Stimulated activated naive CD4-positive, alpha-beta T cell (primary cell): ENCODE data around the gene MMP14.

Source experiments
- DNase-seq, 6 experiments: peaks; one replicate each; lab custom pipeline; 2025; lab: John Stamatoyannopoulos, UW

Gene MMP14

DNA sequence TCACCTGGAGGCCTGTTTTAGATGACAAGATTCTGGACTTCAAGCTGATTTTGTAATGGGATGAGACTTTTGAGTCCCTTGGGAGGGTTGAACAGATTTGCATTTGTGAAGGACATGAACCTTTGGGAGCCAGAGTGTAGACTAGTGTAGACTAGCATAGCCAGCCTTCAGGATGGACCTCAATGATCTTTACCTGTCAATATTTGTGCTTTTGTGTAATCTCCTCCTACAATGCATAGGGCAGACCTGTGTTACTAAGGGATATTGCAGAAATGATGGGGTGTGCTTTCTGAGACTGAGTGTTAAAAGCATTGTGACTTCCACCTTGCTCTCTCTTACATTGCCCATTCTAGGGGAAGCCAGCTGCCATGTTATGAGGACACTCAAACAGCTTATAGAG, 25.3 kb downstream of the MMP14 start:
- no peak for DNase-seq

DNA sequence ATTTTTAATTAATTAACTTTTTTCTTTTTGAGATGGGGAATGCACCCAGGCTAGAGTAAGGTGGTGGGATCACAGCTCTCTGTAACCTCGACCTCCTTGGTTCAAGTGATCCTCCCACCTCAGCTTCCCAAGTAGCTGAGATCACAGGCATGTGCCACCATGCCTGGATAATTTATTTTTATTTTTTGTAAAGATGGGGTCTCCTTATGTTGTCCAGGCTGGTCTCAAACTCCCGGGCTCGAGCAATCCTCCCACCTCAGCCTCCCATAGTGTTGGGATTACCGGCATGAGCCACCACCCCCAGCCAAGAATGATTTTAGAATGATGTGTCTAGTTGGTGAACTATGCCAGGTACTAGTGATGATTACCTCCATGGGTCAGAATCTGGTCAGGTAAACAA, 28.6 kb downstream of the MMP14 start:
- no peak for DNase-seq

DNA sequence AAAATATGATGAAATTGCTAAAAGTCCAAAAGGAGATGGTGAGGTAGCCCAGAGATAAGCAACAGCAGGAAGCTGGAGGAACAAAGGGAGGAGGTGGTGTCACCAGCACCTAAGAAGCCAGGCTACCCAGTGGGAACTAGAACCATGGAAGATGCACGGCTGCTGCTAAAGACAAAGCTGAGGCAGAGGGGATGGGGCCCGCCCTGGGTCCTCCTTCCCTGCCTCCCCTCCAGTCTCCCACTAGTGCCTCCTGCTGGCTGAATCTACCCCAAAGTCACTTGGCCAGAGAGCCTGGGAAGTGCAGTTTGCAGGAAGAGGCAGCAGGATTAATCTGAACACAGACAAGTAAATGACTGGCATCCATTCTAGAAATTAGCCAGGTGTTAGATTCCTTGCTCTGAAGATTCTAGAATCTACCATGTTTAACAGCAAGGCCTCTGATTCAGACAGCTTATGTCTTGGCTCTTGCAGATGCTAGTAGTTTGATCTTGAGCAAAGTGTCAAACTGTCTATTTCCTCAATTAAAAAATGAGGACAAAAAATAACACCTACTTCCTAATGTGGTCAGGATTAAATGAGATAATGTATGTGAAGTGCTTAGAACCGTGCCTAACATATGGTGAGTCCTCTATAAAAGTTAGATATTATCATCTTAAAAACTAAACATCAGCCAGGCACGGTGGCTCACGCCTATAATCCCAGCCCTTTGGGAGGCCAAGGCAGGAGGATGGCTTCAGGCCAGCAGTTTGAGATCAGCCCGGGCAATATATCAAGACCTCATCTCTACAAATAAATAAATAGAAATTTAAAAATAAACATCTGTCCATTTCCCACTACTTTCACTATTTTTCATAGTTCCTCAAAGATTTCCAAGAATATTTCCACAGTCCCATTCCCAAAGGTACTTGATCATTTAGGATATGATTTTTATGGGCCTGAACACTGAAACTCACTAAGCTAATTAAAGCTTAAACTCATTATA, 29.3 kb downstream of the MMP14 start:
- no peak for DNase-seq

DNA sequence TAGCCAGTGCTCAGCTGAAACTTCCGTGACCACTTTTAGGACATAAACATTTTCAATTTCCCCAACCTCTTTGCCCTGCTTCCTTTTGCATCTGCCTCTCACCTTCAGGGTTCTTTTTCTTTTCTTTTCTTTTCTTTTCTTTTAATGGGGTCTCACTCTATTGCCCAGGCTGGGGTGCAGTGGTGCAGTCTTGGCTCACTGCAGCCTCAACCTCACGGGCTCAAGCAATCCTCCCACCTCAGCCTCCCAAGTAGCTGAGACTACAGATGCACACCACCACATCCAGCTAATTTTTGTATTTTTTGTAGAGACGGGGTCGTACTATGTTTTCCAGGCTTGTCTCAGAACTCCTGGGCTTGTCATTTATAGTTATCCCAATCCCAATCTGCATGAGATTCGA, 30.5 kb downstream of the MMP14 start:
- no peak for DNase-seq

DNA sequence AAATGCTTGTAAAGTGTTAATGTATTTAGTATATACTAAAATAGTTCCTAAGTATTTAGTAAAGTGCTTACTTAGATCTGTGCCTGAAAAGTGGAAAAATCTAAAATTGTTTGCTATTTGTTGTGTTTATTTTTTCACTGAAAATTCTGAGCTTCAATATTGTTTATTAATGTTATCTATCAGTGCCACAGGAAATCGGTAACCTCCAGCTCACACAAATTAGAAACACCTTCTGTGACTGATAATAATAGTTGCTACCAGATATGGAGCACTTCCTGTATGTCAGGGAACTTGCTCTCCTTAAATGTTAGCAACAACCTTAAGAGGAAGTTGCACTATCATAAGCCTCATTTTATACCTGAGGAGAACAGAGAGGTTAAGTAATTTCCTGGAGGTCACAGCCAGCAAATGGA, 34.4 kb downstream of the MMP14 start:
- no peak for DNase-seq

DNA sequence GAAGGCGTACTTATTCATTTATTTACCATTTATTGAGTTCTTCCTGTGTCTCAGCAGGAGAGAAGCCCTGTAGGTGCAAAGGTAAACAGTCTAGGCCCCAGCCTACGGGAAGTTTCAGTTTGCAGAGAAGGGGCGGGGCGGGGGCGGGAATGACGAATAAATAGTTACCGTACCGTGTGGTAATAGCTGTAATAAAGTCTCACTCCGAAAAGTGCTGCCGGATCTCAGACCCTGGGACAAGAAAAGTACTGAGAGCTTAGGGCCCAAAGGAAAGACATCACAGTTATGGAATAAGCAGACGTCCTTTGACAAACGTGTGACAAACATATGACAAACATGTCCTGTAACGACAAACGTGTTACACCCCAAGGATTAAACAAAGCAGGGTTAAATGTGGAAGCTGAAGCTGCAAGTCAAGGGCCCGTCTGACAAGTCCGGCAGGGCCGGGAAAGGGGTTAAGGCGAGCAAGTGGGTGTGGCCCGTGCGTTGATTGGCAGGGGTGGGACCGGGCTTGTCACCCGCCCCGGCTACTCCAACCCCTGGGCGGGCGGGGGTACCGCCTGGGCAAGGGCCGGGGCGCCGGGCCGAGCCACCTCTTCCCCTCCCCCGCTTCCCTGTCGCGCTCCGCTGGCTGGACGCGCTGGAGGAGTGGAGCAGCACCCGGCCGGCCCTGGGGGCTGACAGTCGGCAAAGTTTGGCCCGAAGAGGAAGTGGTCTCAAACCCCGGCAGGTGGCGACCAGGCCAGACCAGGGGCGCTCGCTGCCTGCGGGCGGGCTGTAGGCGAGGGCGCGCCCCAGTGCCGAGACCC, 35.0 kb downstream of the MMP14 start, which contains the start of gene LRP10:
TSS of gene LRP10 (plus strand) at position 517 of the 809 bp plus-strand sequence. CDS start 564 bp downstream, outside the sequence.
- DNase-seq, result peak; percentile 65 to 84 (median 74)

DNA sequence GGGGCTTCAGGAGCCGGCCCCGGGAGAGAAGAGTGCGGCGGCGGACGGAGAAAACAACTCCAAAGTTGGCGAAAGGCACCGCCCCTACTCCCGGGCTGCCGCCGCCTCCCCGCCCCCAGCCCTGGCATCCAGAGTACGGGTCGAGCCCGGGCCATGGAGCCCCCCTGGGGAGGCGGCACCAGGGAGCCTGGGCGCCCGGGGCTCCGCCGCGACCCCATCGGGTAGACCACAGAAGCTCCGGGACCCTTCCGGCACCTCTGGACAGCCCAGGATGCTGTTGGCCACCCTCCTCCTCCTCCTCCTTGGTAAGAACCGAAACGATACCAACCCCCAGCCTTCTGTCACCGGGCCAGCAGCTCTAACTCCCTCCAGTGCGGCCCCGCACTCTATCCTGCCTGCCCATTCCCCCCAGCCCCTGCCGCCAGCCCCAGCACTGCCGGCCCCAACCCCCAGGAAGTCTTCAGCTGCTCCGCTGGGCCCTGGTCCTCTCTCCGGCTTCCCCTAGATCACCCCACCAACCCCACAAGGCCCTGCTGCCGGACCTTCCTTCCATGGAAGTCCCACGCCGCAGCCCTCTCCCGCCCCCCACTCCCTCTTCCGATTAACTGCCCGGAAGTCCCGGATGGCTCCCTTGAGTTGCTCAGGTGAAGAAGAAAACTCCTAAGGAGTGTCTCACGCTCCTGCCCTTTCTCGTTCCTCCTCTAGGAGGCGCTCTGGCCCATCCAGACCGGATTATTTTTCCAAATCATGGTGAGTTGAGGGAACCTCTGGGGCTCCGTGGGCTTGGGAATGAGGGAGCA, 35.8 kb downstream of the MMP14 start:
- peak; percentile 47 to 82 (median 63) for DNase-seq

DNA sequence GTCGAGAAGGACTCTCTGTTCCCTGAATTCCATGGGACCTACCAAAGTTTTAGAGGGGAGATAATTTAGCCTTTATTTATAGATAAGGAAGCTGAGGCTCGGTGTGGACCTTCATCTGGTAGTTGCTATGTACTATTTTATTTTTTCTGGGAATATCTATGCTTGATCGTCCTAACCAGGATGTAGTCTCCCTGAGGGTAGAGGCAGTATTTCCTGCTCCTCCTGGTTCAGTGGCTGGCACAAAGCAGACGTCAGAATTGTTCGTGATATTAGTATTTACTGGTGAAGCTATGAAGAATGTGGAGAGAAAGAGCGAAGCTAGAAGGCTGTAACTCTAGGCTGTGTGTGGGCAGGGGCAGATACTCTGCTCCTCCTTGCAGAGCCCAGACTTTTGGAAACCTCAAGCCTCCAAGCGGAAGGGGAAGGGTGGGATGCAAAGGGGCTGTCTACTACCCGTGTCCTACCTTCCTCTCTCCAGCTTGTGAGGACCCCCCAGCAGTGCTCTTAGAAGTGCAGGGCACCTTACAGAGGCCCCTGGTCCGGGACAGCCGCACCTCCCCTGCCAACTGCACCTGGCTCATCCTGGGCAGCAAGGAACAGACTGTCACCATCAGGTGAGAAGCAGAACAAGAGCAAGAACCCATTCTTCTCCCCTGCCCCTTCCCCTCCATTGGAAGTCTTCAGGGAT, 36.6 kb downstream of the MMP14 start:
- DNase-seq, result no peak

DNA sequence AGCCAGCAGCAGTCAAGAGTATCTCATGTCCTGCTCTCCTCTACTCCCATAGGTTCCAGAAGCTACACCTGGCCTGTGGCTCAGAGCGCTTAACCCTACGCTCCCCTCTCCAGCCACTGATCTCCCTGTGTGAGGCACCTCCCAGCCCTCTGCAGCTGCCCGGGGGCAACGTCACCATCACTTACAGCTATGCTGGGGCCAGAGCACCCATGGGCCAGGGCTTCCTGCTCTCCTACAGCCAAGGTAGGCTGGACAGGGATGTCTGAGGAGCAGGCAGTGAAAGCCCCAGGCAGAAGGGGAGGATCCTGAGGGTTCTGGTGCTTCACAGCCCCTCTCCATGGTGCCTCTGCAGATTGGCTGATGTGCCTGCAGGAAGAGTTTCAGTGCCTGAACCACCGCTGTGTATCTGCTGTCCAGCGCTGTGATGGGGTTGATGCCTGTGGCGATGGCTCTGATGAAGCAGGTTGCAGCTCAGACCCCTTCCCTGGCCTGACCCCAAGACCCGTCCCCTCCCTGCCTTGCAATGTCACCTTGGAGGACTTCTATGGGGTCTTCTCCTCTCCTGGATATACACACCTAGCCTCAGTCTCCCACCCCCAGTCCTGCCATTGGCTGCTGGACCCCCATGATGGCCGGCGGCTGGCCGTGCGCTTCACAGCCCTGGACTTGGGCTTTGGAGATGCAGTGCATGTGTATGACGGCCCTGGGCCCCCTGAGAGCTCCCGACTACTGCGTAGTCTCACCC, 38.8 kb downstream of the MMP14 start:
- no peak for DNase-seq

DNA sequence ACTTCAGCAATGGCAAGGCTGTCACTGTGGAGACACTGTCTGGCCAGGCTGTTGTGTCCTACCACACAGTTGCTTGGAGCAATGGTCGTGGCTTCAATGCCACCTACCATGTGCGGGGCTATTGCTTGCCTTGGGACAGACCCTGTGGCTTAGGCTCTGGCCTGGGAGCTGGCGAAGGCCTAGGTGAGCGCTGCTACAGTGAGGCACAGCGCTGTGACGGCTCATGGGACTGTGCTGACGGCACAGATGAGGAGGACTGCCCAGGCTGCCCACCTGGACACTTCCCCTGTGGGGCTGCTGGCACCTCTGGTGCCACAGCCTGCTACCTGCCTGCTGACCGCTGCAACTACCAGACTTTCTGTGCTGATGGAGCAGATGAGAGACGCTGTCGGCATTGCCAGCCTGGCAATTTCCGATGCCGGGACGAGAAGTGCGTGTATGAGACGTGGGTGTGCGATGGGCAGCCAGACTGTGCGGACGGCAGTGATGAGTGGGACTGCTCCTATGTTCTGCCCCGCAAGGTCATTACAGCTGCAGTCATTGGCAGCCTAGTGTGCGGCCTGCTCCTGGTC, 39.4 kb downstream of the MMP14 start:
- DNase-seq, result no peak

DNA sequence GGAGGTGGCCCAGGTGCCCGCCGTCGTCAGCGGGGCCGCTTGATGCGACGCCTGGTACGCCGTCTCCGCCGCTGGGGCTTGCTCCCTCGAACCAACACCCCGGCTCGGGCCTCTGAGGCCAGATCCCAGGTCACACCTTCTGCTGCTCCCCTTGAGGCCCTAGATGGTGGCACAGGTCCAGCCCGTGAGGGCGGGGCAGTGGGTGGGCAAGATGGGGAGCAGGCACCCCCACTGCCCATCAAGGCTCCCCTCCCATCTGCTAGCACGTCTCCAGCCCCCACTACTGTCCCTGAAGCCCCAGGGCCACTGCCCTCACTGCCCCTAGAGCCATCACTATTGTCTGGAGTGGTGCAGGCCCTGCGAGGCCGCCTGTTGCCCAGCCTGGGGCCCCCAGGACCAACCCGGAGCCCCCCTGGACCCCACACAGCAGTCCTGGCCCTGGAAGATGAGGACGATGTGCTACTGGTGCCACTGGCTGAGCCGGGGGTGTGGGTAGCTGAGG, 40.7 kb downstream of the MMP14 start:
- no peak for DNase-seq

DNA sequence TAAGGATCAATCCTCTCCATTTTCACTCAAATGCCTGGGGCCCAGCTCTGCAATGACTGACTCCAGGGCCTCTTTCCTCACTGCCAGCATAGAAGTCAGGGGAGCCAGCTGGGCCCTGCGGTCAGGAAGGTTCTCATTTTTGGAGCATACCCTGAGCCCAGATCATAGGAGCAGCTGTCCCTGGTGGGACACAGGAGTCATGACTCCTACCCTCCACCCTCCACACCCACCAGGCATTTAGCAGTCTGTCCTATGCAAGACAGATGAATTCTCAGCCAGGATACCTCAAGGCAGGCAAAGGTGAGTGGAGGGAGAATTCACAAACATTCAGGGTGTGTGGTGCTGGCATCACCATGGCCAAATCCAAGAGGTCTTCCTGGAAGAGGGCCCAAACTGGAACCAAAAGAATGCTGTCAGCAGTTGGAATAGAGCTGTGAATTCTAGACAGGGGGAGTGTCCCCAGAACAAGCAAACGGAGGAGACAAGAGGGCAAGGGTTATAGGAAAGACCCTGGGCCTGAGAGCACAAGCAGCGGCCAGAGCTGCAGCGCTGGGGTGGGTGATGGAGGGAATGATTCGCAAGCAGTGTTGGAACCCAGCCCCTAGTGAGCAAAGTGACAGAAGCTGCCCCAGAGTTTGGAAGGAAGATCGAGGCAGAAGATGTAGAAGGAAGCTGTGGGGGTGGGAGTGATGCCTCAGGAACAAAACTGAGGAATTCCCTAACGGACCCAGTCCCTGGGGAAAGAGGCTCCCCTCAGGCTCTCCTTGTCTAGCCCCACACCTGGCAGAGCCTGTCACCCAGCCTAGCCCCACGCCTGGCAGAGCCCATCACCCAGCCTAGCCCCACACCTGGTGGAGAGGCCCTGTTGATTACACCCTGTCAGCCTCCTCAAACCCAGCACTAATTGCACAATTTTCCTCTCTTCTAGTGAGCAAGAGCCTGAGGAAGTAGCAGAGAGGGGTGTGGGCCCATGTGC, 42.2 kb downstream of the MMP14 start:
- DNase-seq, result no peak

DNA sequence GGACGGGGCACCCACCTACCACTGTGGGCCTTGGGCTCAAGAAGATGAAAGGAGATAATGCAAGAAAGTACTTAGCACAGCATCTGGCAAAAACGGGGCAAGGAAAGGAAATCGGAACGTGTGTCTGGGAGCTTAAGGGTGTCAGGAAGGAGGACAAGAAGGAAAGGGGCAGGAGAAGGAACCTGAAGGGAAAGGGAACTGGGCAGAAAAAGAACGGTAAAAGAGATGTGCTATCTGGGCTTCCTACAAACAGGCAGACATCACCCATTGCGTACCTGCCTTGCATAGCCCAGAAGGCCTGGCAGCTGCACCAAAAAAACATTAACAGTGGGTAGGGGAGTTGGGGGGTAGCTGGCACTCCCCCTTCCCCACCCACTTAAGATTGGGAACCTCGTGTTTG, 45.7 kb downstream of the MMP14 start:
- DNase-seq, result no peak

DNA sequence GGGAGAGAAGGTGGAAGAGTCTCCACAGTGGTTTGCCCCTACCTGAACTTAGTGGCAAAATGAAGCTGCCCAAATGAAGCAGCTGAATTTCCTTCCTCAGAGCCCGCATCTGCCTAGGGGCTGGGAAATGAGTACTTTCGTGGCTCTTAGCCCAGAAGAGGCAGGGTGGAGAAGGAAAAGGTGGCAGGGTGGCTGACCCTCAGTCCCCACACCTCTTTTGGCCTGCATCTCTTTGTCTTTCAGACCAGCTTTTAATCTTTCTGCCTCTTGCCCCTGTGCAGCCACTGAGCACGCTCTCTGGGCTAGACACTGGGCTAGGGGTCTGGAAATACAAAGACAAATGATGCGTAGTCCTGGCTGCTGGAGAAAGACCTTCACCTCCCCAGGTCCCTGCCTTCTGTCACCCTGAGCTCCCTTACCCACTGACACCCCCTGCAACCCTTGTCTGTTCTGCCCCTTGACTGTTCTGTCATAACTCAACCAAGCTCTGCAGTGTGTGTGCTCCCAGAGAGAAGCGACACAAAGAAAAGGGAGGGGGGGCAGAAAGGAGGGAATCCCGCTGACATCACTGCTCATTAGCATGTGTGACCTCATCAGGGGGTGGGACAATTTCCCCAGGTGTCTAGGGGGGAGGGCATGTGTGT, 46.3 kb downstream of the MMP14 start:
- DNase-seq, result peak in 5 of 6 experiments; percentile 16 to 54 (median 30)

DNA sequence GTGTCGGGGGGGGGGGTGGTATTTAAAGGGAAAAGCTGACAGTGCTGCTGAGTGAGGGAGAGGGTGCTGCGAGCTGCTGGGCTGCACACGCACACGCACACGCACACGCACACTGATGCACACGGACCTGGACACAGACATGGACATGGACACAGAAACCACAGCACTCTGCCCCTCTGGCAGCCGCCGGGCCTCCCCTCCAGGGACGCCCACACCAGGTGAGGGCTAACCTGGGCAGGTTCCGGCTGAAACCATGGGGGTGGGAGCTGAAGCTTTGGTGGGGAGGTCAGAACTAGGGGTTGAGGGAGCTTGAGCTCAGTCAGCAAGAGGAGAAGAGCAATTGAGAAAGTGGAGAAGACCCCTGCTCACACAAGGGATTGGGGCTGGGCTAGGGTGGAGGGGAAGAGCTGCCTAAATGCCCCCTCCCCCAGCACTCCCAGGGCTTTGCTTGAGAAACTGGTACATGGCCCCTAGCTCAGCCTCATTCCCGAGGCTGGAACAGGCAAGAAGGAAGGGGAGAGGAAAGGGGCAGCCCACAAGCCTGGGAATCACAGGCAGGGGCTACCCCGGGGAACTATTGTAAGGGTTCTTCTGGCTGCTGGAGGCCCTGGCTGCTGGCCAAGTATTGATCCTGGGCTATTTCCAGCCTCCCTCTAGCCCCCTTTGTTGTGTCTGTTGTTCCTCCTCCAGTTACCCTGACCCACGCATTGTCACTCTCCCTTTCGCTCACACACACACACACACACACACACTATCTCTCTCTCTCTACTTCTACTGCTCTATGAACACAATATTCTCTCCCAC, 47.0 kb downstream of the MMP14 start, which contains the start of gene REM2:
TSS of gene REM2 (plus strand) at position 50 of the 804 bp plus-strand sequence. CDS start at position 116, 66 bp downstream.
- DNase-seq, result no peak

DNA sequence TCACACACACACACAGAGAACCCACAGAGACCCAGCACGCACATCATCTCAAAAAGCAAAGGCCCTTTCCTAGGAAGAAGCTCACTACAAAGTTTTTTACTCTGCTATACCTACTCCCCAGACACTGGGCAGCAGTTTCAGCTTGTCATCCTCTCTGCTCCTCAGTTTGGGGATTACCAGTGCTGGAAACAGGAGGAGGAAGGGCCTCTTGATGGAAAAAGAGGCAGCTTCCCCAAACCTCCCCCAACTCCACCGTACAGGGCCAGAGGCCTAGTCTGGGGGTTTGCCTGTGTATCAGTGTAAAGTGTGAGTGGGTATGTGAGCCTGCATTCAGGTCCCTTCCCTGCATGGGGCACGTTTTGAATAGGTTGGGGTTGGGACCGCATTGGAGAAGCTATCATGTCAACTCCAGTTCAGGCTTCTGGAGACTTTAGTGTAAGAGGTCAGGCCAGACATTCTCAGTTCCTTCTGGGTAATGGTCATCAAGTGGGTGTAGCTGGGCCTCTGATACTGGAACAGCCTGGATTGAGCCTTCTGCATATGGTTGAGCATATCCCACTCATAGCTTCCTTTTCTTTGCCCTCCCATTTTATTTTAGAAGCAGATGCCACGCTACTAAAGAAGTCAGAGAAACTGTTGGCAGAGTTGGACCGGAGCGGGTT, 47.8 kb downstream of the MMP14 start:
- DNase-seq, result no peak
